ENCODE results near the gene VANGL1.

- TF ChIP-seq HDAC6 (IDR thresholded peaks at IDR 0.05; ENCODE audit: low read depth, low read length) = no peak
- TF ChIP-seq POLR2AphosphoS5 (IDR thresholded peaks at IDR 0.05; ENCODE audit: low read depth, low read length) = no peak
Measured at GRCh38 chr1:115652236-115652788, 10.5 kb downstream of the VANGL1 start.

Measured in H1 (cell line).